Ascending aorta (tissue), 2 donors: ENCODE measurements around the gene FAM234B. TPM values are rescaled to one million over a fixed set of nuclear protein-coding genes. Genes with fewer than 3 reads are reported as not detected.

Experiments used
- DNase-seq, 2 donors: peaks; one replicate each; pipeline ENCODE4 v3.0.0-alpha.2; 2019; ENCODE audit warnings: low spot score in 2 of 2
- H3K27ac ChIP-seq, 2 donors: fragments of 200-600 bp; sonication (generic); one replicate each; pipeline ENCODE4 v1.5.1; 2016 to 2017; ENCODE audit warnings: mild to moderate bottlenecking in 1 of 2
- H3K27me3 ChIP-seq: fragments of 200-600 bp; sonication (generic); one replicate; pipeline ENCODE4 v1.5.1; 2017
- H3K36me3 ChIP-seq, 2 donors: fragments of 200-600 bp; sonication (generic); one replicate each; pipeline ENCODE4 v1.5.1; 2016
- H3K4me1 ChIP-seq, 2 donors: fragments of 200-600 bp; sonication (generic); one replicate each; pipeline ENCODE4 v1.5.1; 2016 to 2017; ENCODE audit warnings: mild to moderate bottlenecking in 1 of 2
- H3K4me3 ChIP-seq, 2 donors: fragments of 200-600 bp; sonication (generic); one replicate each; pipeline ENCODE4 v1.5.1; 2016 to 2017; ENCODE audit warnings: mild to moderate bottlenecking in 1 of 2
- H3K9me3 ChIP-seq, 2 donors: fragments of 200-600 bp; sonication (generic); one replicate each; pipeline ENCODE4 v1.5.1; 2016
- intact Hi-C: fragments of 100-400 bp; cut with DNase I; formaldehyde crosslinking; loops from one replicate; pipeline ENCODE4 v1.15.1; 2023
- total RNA-seq: library from RNA; depleted of rRNA; stranded (reverse); fragments of >200 nt; gene quantifications from one replicate; pipeline ENCODE4 v1.1.0, GENCODE V29; 2016
- TF ChIP-seq, protein P1 (sequence below), 3 experiments: fragments of 200-600 bp in 2 of 3; fragments of 450-650 bp in 1 of 3; sonication (generic) in 2 of 3; IDR thresholded peaks; one replicate each; pipeline ENCODE4 v1.5.1; 2016 to 2019; ENCODE audit warnings: antibody characterized with exemption in 3 of 3, mild to moderate bottlenecking in 1 of 3, moderate library complexity in 1 of 3

Gene FAM234B
- total RNA-seq, 1 donor from 2014 or later, result 6.7 TPM

DNA sequence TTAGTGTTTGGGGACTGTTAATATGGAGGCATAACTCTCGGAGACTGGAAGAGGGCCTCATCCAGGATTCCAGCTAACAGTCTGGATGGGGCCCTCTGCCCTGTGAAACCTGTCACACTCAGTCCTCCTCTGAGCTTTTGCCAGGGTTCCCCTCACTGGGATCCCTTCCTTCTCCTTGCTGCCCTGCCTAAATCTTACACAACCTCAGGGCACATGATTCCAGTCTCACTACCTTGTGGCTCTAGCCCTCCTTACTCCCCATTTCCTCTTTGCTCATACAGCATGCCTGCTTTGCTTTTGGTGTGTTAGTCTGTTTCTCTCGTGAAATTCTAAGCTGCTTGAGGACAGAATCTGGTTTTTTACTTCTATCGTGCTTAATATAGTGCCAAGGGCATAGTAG, 60.2 kb downstream of the FAM234B start:
- Histone ChIP-seq H3K27ac (no peak overlapping the region), H3K4me1 (peaks cover 6 to 21% of the 10 kb centered on the region in 2 donors), H3K27me3 (no peaks in the 10 kb centered on the region), H3K36me3 (no peaks in the 10 kb centered on the region), H3K9me3 (no peaks in the 10 kb centered on the region), H3K4me3 (no peak overlapping the region)
- DNase-seq, result no peak
- TF ChIP-seq, protein P1, sequence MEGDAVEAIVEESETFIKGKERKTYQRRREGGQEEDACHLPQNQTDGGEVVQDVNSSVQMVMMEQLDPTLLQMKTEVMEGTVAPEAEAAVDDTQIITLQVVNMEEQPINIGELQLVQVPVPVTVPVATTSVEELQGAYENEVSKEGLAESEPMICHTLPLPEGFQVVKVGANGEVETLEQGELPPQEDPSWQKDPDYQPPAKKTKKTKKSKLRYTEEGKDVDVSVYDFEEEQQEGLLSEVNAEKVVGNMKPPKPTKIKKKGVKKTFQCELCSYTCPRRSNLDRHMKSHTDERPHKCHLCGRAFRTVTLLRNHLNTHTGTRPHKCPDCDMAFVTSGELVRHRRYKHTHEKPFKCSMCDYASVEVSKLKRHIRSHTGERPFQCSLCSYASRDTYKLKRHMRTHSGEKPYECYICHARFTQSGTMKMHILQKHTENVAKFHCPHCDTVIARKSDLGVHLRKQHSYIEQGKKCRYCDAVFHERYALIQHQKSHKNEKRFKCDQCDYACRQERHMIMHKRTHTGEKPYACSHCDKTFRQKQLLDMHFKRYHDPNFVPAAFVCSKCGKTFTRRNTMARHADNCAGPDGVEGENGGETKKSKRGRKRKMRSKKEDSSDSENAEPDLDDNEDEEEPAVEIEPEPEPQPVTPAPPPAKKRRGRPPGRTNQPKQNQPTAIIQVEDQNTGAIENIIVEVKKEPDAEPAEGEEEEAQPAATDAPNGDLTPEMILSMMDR (IDR thresholded peaks at IDR 0.05), result no peak
- intact Hi-C loops, result loop anchor here (10.0 kb wide), 2 partner anchors 290 to 380 kb away; partner anchors contain the start of gene DDX47

DNA sequence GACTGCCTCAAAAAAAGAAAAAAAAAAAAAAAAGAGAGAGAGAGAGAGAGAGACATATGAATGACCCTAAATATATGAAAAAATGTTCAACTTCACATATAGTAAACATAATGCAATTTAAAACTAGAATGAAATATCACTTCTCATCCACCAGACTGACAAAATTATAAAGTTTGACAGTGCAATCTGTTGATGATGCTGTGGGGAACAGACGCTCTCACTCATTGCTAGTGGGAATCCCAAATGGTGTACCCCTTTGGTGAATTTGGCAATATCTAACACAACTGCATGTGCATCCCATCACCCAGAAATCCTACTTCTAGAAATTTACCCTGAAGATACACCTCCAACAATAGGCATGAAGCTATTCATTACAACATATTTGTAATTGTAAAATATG, 61.6 kb downstream of the FAM234B start:
- TF ChIP-seq, protein P1 (IDR thresholded peaks at IDR 0.05), result no peak
- no peak overlapping the region for H3K27ac ChIP-seq
- no peaks in the 10 kb centered on the region for H3K9me3 ChIP-seq
- H3K36me3 ChIP-seq, result no peaks in the 10 kb centered on the region
- intact Hi-C loops, result loop anchor here (10.0 kb wide), 2 partner anchors 291 to 381 kb away; partner anchors contain the start of gene DDX47
- no peak for DNase-seq
- H3K4me3 ChIP-seq, result no peak overlapping the region
- H3K27me3 ChIP-seq, result no peaks in the 10 kb centered on the region
- peaks cover 0 to 13% of the 10 kb centered on the region in 2 donors for H3K4me1 ChIP-seq

DNA sequence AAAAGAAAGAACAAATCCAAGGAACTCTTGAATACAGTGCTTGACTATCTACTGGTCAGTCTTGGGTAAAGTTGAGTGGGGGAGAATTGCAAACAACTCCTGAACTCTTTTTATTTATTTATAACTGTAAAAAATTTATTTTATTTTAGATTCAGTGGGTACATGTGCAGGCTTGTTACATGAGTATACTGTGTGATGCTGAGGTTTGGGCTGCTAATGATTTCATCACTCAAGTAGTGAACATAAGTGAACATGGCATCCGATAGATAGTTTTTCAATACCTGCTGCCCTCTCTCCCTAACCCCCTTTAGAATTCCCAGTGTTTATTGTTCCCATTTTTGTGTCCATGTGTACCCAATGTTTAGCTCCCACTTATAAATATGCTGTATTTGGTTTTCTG, 62.5 kb downstream of the FAM234B start:
- intact Hi-C loops, result loop anchor here (10.0 kb wide), 2 partner anchors 292 to 382 kb away; partner anchors contain the start of gene DDX47
- Histone ChIP-seq H3K27ac (no peak overlapping the region), H3K4me3 (no peak overlapping the region), H3K9me3 (no peaks in the 10 kb centered on the region), H3K36me3 (no peaks in the 10 kb centered on the region), H3K4me1 (peaks cover 0 to 9% of the 10 kb centered on the region in 2 donors), H3K27me3 (no peaks in the 10 kb centered on the region)
- TF ChIP-seq, protein P1 (IDR thresholded peaks at IDR 0.05), result no peak
- DNase-seq, result no peak

DNA sequence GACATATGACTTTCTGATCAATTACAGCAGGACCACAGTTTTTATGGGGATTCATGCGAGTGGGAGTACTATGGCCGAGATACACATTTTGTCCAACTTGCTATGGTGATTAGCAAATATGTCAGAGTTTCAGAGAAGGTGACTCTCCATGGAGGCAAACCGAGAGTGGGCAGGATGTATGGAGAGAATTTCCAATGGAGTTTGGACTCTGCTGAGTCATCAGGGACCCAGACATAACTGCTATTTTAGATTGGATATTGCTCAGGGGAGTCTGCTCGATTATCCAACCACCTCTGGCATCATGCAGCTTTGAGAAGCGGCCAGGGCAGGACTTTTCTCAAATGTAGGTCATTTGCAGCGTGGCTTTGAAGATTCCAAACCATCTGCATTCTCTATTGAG, 68.8 kb downstream of the FAM234B start:
- Histone ChIP-seq H3K4me3 (no peak overlapping the region), H3K27me3 (no peaks in the 10 kb centered on the region), H3K36me3 (no peaks in the 10 kb centered on the region), H3K27ac (no peak overlapping the region), H3K4me1 (peaks cover 0 to 6% of the 10 kb centered on the region in 2 donors), H3K9me3 (no peaks in the 10 kb centered on the region)
- no peak for DNase-seq
- intact Hi-C loops, result no loop called here
- TF ChIP-seq, protein P1 (IDR thresholded peaks at IDR 0.05), result no peak

DNA sequence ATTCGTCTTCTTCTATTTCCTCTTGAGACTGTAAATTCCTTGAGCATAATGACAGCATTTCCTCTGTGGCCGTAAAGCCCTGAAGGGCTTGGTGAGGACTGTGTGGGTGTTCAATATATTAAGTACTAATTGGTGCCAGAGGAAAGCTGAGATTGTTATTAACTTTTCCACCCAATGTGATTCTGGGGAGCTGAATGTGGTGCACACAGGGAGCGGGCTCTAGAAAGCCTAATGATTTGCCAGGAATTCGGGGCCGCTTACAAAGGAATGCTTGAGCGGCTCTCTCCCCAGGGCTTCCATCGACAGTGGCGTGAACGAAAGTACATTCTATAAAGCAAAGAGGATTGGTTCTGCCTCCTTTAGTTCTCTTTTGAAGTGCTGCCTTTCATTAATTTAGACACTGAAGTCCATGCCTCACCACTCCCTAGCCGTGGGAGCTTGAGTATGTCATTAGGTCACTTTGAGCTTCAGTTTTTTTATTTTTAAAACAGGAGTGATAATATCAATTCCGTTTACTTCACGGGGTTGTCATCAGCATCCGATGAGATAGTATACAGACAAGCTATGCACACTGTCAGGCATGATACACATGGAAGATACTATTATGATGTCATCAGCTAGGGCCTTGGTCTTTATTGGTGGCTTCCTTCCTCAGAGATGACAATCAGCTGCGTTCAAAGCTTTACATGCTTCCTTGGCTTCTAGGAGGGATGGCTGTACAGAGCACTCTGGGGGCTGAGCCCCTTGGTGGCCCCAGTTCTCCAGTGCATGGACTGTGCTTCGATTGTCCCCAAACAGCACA, 70.3 kb downstream of the FAM234B start:
- Histone ChIP-seq H3K4me1 (peaks cover 0 to 9% of the 10 kb centered on the region in 2 donors), H3K27me3 (no peaks in the 10 kb centered on the region), H3K9me3 (no peaks in the 10 kb centered on the region), H3K36me3 (no peaks in the 10 kb centered on the region), H3K4me3 (no peak overlapping the region), H3K27ac (no peak overlapping the region)
- no peak for DNase-seq
- intact Hi-C loops, result loop anchor here (5.0 kb wide), 1 partner anchor 53 kb away; no protein-coding TSS in a partner anchor
- TF ChIP-seq, protein P1 (IDR thresholded peaks at IDR 0.05), result no peak
